Ascending aorta (tissue), 2 donors: ENCODE results near the gene UBE2D2. TPM values are rescaled to one million over a fixed set of nuclear protein-coding genes. Genes with fewer than 3 reads are reported as not detected.
A peak's percentile ranks its signal among the peaks of the same experiment; 100 is the strongest.

Source experiments
- DNase-seq, 2 donors: peaks; one replicate each; pipeline ENCODE4 v3.0.0-alpha.2; 2019; ENCODE audit warnings: low spot score in 2 of 2
- H3K27ac ChIP-seq, 2 donors: fragments of 200-600 bp; sonication (generic); one replicate each; pipeline ENCODE4 v1.5.1; 2016 to 2017; ENCODE audit warnings: mild to moderate bottlenecking in 1 of 2
- H3K27me3 ChIP-seq: fragments of 200-600 bp; sonication (generic); one replicate; pipeline ENCODE4 v1.5.1; 2017
- H3K36me3 ChIP-seq, 2 donors: fragments of 200-600 bp; sonication (generic); one replicate each; pipeline ENCODE4 v1.5.1; 2016
- H3K4me1 ChIP-seq, 2 donors: fragments of 200-600 bp; sonication (generic); one replicate each; pipeline ENCODE4 v1.5.1; 2016 to 2017; ENCODE audit warnings: mild to moderate bottlenecking in 1 of 2
- H3K4me3 ChIP-seq, 2 donors: fragments of 200-600 bp; sonication (generic); one replicate each; pipeline ENCODE4 v1.5.1; 2016 to 2017; ENCODE audit warnings: mild to moderate bottlenecking in 1 of 2
- H3K9me3 ChIP-seq, 2 donors: fragments of 200-600 bp; sonication (generic); one replicate each; pipeline ENCODE4 v1.5.1; 2016
- intact Hi-C: fragments of 100-400 bp; cut with DNase I; formaldehyde crosslinking; loops from one replicate; pipeline ENCODE4 v1.15.1; 2023
- total RNA-seq: library from RNA; depleted of rRNA; stranded (reverse); fragments of >200 nt; gene quantifications from one replicate; pipeline ENCODE4 v1.1.0, GENCODE V29; 2016
- TF ChIP-seq, protein P1 (sequence below), 3 experiments: fragments of 200-600 bp in 2 of 3; fragments of 450-650 bp in 1 of 3; sonication (generic) in 2 of 3; IDR thresholded peaks; one replicate each; pipeline ENCODE4 v1.5.1; 2016 to 2019; ENCODE audit warnings: antibody characterized with exemption in 3 of 3, mild to moderate bottlenecking in 1 of 3, moderate library complexity in 1 of 3

UBE2D2 gene
- total RNA-seq, 1 donor from 2014 or later, result 65.9 TPM

DNA sequence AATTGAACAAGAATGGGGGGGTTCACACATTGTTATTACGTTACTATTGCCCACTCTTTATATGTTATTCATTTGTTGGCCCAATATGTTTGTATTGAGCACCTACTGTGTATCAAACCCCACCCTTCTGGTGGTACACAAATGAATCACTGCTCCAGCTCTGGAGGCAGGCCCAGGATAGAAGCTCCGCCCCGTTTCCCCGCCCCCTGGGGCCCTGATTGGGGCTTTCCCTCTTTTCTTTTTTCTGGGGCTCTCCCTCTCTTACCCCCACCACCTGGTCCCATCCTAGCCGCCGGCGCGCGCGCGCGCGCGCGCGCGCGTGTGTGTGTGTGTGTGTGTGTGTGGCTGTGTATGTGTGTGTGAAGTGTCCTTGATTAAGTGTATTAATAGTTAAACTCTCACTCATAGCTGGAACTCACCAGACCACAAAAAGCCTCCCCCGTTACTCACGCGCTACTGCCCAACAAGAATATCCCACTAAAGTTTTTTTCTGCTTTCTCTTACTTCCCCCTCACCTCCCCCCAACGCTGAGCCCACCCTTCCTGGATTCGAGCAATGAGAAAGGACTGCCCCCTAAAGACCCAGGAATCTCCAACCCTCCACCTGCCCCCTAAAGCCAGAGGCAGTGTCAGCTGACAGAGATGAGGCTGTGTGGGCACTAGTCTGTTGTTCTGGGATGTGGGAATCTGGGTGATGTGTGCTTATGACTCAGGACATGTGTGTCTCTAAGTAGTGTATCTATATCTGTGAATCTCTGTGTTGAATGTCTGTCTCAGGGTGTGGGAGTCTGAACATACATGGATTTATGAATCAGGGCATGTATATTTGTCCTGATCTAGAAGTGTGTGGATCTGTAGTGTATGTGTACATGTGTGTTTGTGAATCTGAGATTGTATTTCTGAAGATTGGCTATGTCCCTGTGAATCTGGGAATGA lies 91.0 kb downstream of the UBE2D2 start:
- Histone ChIP-seq H3K9me3 (no peaks in the 10 kb centered on the region), H3K36me3 (no peaks in the 10 kb centered on the region), H3K27ac (peak overlapping the region; percentile 96), H3K4me3 (peak overlapping the region; percentile 5 to 76), H3K27me3 (no peaks in the 10 kb centered on the region), H3K4me1 (peaks cover 34 to 58% of the 10 kb centered on the region in 2 donors)
- TF ChIP-seq, protein P1, sequence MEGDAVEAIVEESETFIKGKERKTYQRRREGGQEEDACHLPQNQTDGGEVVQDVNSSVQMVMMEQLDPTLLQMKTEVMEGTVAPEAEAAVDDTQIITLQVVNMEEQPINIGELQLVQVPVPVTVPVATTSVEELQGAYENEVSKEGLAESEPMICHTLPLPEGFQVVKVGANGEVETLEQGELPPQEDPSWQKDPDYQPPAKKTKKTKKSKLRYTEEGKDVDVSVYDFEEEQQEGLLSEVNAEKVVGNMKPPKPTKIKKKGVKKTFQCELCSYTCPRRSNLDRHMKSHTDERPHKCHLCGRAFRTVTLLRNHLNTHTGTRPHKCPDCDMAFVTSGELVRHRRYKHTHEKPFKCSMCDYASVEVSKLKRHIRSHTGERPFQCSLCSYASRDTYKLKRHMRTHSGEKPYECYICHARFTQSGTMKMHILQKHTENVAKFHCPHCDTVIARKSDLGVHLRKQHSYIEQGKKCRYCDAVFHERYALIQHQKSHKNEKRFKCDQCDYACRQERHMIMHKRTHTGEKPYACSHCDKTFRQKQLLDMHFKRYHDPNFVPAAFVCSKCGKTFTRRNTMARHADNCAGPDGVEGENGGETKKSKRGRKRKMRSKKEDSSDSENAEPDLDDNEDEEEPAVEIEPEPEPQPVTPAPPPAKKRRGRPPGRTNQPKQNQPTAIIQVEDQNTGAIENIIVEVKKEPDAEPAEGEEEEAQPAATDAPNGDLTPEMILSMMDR (IDR thresholded peaks at IDR 0.05), result no peak
- peak; percentile 63 to 93 for DNase-seq
- intact Hi-C loops, result no loop called here

DNA sequence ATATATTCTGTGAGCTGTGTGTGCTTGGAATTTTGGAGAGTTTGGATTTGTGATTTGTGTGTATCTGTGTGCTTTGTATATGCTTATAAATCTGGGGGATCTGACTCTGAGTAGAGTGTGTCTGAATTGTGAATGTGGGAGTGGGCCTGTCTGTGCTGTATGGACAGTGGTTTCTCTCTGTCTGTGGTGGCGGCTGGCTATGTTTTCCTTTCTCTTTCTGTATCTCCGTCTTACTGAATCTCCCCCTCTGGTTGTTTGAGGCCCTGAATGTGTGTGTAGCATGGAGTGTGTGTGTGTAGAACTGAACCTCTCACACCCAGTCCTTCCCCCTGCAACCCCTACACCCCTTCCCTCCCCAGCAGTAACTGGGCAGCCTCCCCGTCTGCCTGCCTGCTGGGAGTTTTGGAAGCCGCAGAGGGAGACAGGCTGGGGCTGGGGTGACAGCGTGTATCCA lies 91.7 kb downstream of the UBE2D2 start:
- TF ChIP-seq, protein P1 (IDR thresholded peaks at IDR 0.05), result no peak
- Histone ChIP-seq H3K36me3 (no peaks in the 10 kb centered on the region), H3K9me3 (no peaks in the 10 kb centered on the region), H3K27ac (peak overlapping the region; percentile 96), H3K4me1 (peaks cover 40 to 62% of the 10 kb centered on the region in 2 donors), H3K4me3 (peak overlapping the region; percentile 5 to 76), H3K27me3 (no peaks in the 10 kb centered on the region)
- intact Hi-C loops, result no loop called here
- DNase-seq, result no peak

DNA sequence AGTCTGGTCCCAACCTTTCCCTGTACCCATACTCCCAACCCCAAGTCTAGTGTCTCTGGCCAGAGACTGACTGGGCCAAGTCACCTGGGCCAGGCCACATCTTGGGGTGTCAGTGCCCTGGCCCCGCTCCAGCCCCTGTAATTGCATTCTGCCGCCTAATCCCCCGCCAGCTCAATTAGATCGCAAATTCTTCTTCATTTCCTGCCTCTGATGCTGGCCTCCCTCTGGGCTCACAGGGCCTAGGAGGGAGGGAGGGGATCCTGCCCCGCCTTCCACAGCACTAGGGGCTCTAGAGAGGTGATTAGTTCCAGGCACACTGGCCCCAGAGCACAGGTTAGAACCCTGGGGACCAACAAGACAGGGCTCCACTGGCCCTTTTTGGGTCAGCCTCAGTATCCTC lies 92.5 kb downstream of the UBE2D2 start:
- Histone ChIP-seq H3K9me3 (no peaks in the 10 kb centered on the region), H3K4me3 (no peak overlapping the region), H3K27me3 (no peaks in the 10 kb centered on the region), H3K4me1 (peaks cover 48 to 70% of the 10 kb centered on the region in 2 donors), H3K36me3 (no peaks in the 10 kb centered on the region), H3K27ac (peak overlapping the region; percentile 96)
- TF ChIP-seq, protein P1 (IDR thresholded peaks at IDR 0.05), result no peak
- DNase-seq, result no peak
- intact Hi-C loops, result no loop called here

DNA sequence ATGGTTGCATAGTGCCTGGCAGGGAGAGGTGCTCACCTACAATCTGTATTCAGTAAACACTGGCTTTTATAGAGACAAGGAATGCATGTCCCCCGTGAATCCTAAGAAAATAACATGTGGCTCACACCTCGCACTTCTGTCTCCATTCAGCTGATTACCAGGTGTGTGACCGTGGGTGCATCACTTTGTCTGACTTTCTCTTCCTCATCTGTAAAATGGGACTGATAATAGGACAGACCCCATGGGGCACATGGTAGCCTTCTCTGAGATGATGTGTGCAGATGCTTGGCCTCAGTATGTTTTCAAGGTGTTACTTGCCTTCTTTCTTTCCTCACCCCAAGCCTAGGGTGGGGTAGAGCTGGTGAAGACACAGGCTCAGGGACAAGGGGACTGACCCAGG lies 93.3 kb downstream of the UBE2D2 start:
- no peak for DNase-seq
- Histone ChIP-seq H3K9me3 (no peaks in the 10 kb centered on the region), H3K36me3 (no peaks in the 10 kb centered on the region), H3K27me3 (no peaks in the 10 kb centered on the region), H3K4me3 (peak overlapping the region in 1 of 2 donors; percentile 26), H3K27ac (peak overlapping the region; percentile 96), H3K4me1 (peaks cover 57 to 78% of the 10 kb centered on the region in 2 donors)
- TF ChIP-seq, protein P1 (IDR thresholded peaks at IDR 0.05), result no peak
- intact Hi-C loops, result no loop called here

DNA sequence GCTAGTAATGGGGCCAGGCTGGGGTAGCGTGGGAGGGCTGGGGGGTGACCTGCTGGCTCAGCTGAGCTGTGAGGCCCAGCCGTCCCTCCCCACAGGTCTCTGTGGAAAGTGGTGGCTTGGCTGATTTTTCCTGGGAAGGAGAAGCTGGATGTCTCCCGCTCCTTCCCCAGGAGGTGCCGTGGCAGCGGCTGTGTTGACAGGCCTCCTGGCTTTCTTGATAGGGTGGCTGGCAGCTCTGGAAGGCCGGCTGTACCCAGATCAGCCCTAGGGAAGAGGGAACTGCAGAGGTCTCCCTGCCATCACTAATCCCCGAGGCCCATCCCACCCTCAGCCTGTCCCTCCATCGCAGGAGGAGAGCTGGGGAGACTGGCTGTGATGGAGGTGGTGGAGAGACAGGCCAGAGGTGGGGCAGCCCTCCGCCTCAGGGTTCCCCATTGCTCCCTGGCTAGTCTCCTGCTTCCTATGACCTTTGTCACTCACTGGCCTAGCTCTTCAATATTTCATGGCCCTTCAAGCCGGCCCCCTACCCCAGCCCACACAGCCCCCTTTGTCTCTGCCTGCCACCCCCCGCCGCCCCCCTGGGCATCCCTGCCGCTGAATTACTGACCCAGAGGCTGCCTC lies 93.8 kb downstream of the UBE2D2 start:
- Histone ChIP-seq H3K4me3 (peak overlapping the region in 1 of 2 donors; percentile 26), H3K36me3 (no peaks in the 10 kb centered on the region), H3K9me3 (no peaks in the 10 kb centered on the region), H3K27ac (peak overlapping the region; percentile 96), H3K27me3 (no peaks in the 10 kb centered on the region), H3K4me1 (peaks cover 62 to 83% of the 10 kb centered on the region in 2 donors)
- DNase-seq, result no peak
- intact Hi-C loops, result no loop called here
- TF ChIP-seq, protein P1 (IDR thresholded peaks at IDR 0.05), result no peak
